ENCODE measurements around the gene CPSF4L. TPM values are rescaled to one million over a fixed set of nuclear protein-coding genes. Genes with fewer than 3 reads are reported as not detected.
A peak's percentile ranks its signal among the peaks of the same experiment; 100 is the strongest.

Gene CPSF4L
- total and polyA plus RNA-seq, 2 of the 13 experiments (the other 11 are each of a cell fraction or from before 2014, with no cell fraction given), result 0.73 to 1.6 TPM

- POLR2A ChIA-PET, result interaction anchor here (1.4 kb wide), 1 partner anchor 8 kb away, joined by 4 read pairs; no protein-coding TSS in a partner anchor
- DNase-seq (ENCODE audit: low spot score), result no peak
- peaks cover 25% of the 10 kb centered on the region for H3K4me1 ChIP-seq (ENCODE audit: insufficient read depth, low read length)
- H3K27me3 ChIP-seq (ENCODE audit: control insufficient read depth in 1 of 2, insufficient read depth in 2 of 2, low read length in 2 of 2), result no peaks in the 10 kb centered on the region
- intact Hi-C loops (cut with micrococcal nuclease; ENCODE audit: unreplicated experiment), result no loop called here
- no peak for FAIRE-seq
- no peak for ATAC-seq
- no peaks in the 10 kb centered on the region for H3K9me3 ChIP-seq (ENCODE audit: low read length)
- no peak overlapping the region for H3K27ac ChIP-seq (ENCODE audit: extremely low read length, insufficient read depth, low read length)
- H3K79me2 ChIP-seq (ENCODE audit: insufficient read depth, low read length), result peaks cover 7% of the 10 kb centered on the region
- H4K20me1 ChIP-seq (ENCODE audit: insufficient read depth, low read length), result no peaks in the 10 kb centered on the region
- no TSS peak for BruUV-seq (replicated peaks)
- no peak overlapping the region for H3K9ac ChIP-seq (ENCODE audit: insufficient read depth, low read depth, low read length)
- 98% methylated on average over 13 of the region's 13 CpGs for WGBS (ENCODE audit: low lambda C conversion rate)
- no peak overlapping the region for H2AFZ ChIP-seq (ENCODE audit: low read length)
- in situ Hi-C loops (cut with HindIII; ENCODE audit: extremely low pct_ligation_motif_present, low pct_unique_long_range_greater_than_20kb), result no loop called here
- CTCF ChIA-PET (ENCODE audit: low intra/inter-chr PET ratio, low total read pairs), result no interaction called here
- H3K36me3 ChIP-seq (replicated peaks in 1 of 2; ENCODE audit: control insufficient read depth in 1 of 2, insufficient read depth in 2 of 2, low read length in 2 of 2), result peaks cover 20 to 44% of the 10 kb centered on the region in 2 experiments
- no peak overlapping the region for H3K4me2 ChIP-seq (ENCODE audit: low read depth, low read length)
- no peak overlapping the region for H3K4me3 ChIP-seq (replicated peaks in 1 of 3; ENCODE audit: insufficient read depth in 1 of 3, low read depth in 2 of 3, low read length in 3 of 3)
- TF ChIP-seq, protein P1, sequence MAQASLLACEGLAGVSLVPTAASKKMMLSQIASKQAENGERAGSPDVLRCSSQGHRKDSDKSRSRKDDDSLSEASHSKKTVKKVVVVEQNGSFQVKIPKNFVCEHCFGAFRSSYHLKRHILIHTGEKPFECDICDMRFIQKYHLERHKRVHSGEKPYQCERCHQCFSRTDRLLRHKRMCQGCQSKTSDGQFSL (CRISPR knock-in tag; IDR thresholded peaks at IDR 0.05), result no peak
- TF ChIP-seq NCOA1 (CRISPR knock-in tag; IDR thresholded peaks at IDR 0.05), result no peak
- TF ChIP-seq ZNF670 (CRISPR knock-in tag; IDR thresholded peaks at IDR 0.05; ENCODE audit: borderline replicate concordance), result no peak
- TF ChIP-seq ZNF652 (CRISPR knock-in tag; IDR thresholded peaks at IDR 0.05; ENCODE audit: borderline replicate concordance, low read depth), result no peak
- TF ChIP-seq THRA (CRISPR knock-in tag; IDR thresholded peaks at IDR 0.05; ENCODE audit: borderline replicate concordance), result no peak
- TF ChIP-seq, protein P2, sequence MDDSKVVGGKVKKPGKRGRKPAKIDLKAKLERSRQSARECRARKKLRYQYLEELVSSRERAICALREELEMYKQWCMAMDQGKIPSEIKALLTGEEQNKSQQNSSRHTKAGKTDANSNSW (CRISPR knock-in tag; IDR thresholded peaks at IDR 0.05; ENCODE audit: borderline replicate concordance), result no peak
- TF ChIP-seq ZBTB3 (CRISPR knock-in tag; IDR thresholded peaks at IDR 0.05; ENCODE audit: borderline replicate concordance, low read depth), result no peak
- no peak for TF ChIP-seq ZNF720 (CRISPR knock-in tag; IDR thresholded peaks at IDR 0.05)
- TF ChIP-seq ZNF768 (CRISPR knock-in tag; IDR thresholded peaks at IDR 0.05), result peak; percentile 32; the same call in 1 of the 2 replicates
- no peak for TF ChIP-seq ZFY (CRISPR knock-in tag; IDR thresholded peaks at IDR 0.05)
- peak; percentile 19; the same call in 1 of the 2 replicates for TF ChIP-seq GABPB1 (CRISPR knock-in tag; IDR thresholded peaks at IDR 0.05)
- no peak for TF ChIP-seq PHF8 (CRISPR knock-in tag; IDR thresholded peaks at IDR 0.05)
- TF ChIP-seq ZBTB10 (CRISPR knock-in tag; IDR thresholded peaks at IDR 0.05; ENCODE audit: borderline replicate concordance), result no peak
- TF ChIP-seq CREB1 (IDR thresholded peaks at IDR 0.05), result no peak
- TF ChIP-seq CREB1 (CRISPR knock-in tag; IDR thresholded peaks at IDR 0.05), result no peak
- TF ChIP-seq STAG1 (CRISPR knock-in tag; IDR thresholded peaks at IDR 0.05), result no peak
- TF ChIP-seq NBN (conservative IDR thresholded peaks at IDR 0.05), result no peak
- no peak for TF ChIP-seq NR0B2 (CRISPR knock-in tag; IDR thresholded peaks at IDR 0.05)
These were observed 52.2 kb downstream of the CPSF4L start for GRCh38 chr17:73209436-73209835.

Data from HepG2 (cell line).